Neural progenitor cell (in vitro differentiated cells): ENCODE measurements around the gene MDP1.

ENCODE experiments used
- EZH2 ChIP-seq: fragments of 200-600 bp; sonication (generic); IDR thresholded peaks from 2 replicates; pipeline ENCODE4 v1.6.1; 2017; ENCODE audit warnings: antibody characterized with exemption, mild to moderate bottlenecking, moderate library complexity
- EZH2phosphoT487 ChIP-seq: fragments of 200-600 bp; sonication (generic); IDR thresholded peaks from 2 replicates; pipeline ENCODE4 v1.6.1; 2017; ENCODE audit warnings: antibody characterized with exemption
- TF ChIP-seq, protein P1 (sequence below): fragments of 200-600 bp; sonication (generic); IDR thresholded peaks from 2 replicates; pipeline ENCODE4 v1.5.1; 2017; ENCODE audit warnings: antibody characterized with exemption, mild to moderate bottlenecking

DNA sequence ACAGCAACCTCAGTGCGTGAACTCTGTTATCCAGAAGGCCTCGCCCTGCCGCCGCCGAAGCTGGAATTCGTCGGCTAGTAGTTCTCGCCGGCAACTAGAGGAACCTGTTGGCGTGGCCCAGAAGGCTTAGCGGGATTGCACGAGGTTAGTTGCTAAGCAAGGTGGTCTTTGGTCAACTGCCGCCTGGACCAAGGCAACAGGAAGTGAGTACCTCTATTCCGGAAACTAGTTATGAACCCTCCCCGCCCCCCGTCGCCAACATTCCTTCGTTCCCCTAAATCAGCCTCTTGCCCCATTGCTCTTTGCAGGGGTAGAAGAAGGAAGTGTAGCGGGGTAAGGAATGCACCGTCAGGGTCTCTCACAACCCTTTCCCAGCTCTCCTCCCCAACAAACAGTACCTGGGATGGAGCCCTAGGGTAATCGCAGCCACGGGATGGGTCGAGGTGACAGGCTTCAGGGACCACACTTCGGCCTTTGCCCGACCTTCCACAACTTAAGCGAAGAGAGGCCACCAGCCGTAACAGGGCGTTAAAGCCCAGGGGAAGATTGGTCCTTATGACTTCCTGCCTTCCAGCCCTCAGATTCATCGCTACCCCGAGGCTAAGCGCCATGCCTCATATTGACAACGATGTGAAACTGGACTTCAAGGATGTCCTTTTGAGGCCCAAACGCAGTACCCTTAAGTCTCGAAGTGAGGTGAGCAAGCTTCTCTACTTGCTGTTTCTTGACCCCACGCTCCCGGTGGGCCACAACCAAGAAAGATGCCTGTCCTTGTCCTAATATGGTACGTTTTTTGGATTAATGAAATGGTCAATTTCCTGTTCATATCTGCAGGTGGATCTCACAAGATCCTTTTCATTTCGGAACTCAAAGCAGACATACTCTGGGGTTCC is 17.0 kb upstream of the MDP1 start, which contains the start of gene GMPR2:
- TF ChIP-seq EZH2, result no peak
- TF ChIP-seq, protein P1, sequence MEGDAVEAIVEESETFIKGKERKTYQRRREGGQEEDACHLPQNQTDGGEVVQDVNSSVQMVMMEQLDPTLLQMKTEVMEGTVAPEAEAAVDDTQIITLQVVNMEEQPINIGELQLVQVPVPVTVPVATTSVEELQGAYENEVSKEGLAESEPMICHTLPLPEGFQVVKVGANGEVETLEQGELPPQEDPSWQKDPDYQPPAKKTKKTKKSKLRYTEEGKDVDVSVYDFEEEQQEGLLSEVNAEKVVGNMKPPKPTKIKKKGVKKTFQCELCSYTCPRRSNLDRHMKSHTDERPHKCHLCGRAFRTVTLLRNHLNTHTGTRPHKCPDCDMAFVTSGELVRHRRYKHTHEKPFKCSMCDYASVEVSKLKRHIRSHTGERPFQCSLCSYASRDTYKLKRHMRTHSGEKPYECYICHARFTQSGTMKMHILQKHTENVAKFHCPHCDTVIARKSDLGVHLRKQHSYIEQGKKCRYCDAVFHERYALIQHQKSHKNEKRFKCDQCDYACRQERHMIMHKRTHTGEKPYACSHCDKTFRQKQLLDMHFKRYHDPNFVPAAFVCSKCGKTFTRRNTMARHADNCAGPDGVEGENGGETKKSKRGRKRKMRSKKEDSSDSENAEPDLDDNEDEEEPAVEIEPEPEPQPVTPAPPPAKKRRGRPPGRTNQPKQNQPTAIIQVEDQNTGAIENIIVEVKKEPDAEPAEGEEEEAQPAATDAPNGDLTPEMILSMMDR, result no peak
- TF ChIP-seq EZH2phosphoT487, result no peak
